ENCODE measurements around the gene MUS81.

GRCh38 chr11:65882120-65883057, 22.2 kb downstream of the MUS81 start:
- TF ChIP-seq CTCF (IDR thresholded peaks at IDR 0.05; ENCODE audit: insufficient read depth, low read length, poor library complexity, severe bottlenecking) (no peak), EZH2phosphoT487 (conservative IDR thresholded peaks at IDR 0.05; ENCODE audit: low read length) (no peak)
